ENCODE measurements around the gene RHCE.

- no peak for TF ChIP-seq CTCF (IDR thresholded peaks at IDR 0.05; ENCODE audit: low read depth, low read length)
- no peak for TF ChIP-seq POLR2A (IDR thresholded peaks at IDR 0.05; ENCODE audit: extremely low read depth, insufficient read length)
These were observed 63.8 kb downstream of the RHCE start for GRCh38 chr1:25356848-25357247.

All from NB4 (cell line).